Peyer's patch (tissue), 4 donors: ENCODE data around the gene SULF2.

ENCODE experiments used
- CTCF ChIP-seq, 6 experiments: fragments of 450-650 bp in 4 of 6; fragments of 200-600 bp in 2 of 6; sonication (generic) in 1 of 6; IDR thresholded peaks; one replicate each; pipeline ENCODE4 v1.5.1; 2017 to 2019; ENCODE audit warnings: antibody characterized with exemption in 6 of 6, mild to moderate bottlenecking in 3 of 6, moderate library complexity in 1 of 6
- POLR2A ChIP-seq, 2 donors: fragments of 450-650 bp; IDR thresholded peaks; one replicate each; pipeline ENCODE4 v1.5.1; 2017; ENCODE audit warnings: antibody characterized with exemption in 2 of 2, mild to moderate bottlenecking in 2 of 2, moderate library complexity in 2 of 2

DNA sequence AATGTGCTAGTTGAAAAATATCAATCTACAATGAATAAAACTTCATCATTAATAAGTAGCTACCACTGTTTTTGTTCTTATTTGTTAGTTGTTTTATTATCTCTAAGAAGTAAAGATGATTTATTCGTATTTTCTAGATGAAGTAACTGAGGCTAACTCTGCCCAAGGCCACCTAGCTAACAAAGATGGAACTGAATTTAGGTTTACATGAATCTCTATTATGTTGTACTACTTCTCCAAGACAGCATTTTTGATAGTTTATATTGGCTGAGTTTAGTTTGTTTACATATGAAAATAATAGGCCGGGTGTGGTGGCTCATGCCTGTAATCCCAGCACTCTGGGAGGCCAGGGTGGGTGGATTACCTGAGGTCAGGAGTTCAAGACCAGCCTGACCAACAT is 162.1 kb downstream of the SULF2 start:
- TF ChIP-seq CTCF (IDR thresholded peaks at IDR 0.05): no peak
- TF ChIP-seq POLR2A (IDR thresholded peaks at IDR 0.05): no peak
